C4-2B (cell line): ENCODE data around the gene CEP295NL.
"Not testable (repeated sequence)": the region's sequence is repeated elsewhere in the genome, so short reads cannot be mapped to it uniquely, and the experiment has no call there.

Experiments
- H3K27ac ChIP-seq: fragments of 450-650 bp; 2 replicates; pipeline ENCODE4 v1.5.1; 2017
- ZFX ChIP-seq: fragments of 450-650 bp; IDR thresholded peaks from 2 replicates; pipeline ENCODE4 v1.6.1; 2017
- TF ChIP-seq, protein P1 (sequence below): fragments of 450-650 bp; conservative IDR thresholded peaks from 2 replicates; pipeline ENCODE4 v1.5.1; 2017; ENCODE audit warnings: mild to moderate bottlenecking

CEP295NL gene

GRCh38 chr17:78872486-78872885 lies 30.5 kb downstream of the CEP295NL start:
- TF ChIP-seq, protein P1, sequence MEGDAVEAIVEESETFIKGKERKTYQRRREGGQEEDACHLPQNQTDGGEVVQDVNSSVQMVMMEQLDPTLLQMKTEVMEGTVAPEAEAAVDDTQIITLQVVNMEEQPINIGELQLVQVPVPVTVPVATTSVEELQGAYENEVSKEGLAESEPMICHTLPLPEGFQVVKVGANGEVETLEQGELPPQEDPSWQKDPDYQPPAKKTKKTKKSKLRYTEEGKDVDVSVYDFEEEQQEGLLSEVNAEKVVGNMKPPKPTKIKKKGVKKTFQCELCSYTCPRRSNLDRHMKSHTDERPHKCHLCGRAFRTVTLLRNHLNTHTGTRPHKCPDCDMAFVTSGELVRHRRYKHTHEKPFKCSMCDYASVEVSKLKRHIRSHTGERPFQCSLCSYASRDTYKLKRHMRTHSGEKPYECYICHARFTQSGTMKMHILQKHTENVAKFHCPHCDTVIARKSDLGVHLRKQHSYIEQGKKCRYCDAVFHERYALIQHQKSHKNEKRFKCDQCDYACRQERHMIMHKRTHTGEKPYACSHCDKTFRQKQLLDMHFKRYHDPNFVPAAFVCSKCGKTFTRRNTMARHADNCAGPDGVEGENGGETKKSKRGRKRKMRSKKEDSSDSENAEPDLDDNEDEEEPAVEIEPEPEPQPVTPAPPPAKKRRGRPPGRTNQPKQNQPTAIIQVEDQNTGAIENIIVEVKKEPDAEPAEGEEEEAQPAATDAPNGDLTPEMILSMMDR: no peak
- TF ChIP-seq ZFX: no peak

GRCh38 chr17:78870621-78871020 lies 32.4 kb downstream of the CEP295NL start:
- no peak overlapping the region for H3K27ac ChIP-seq
- TF ChIP-seq ZFX: no peak
- TF ChIP-seq, protein P1: no peak

More at GRCh38 chr17:78872486-78872885, 30.5 kb downstream of the CEP295NL start:
- H3K27ac ChIP-seq: peak overlapping the region; percentile 79

DNA sequence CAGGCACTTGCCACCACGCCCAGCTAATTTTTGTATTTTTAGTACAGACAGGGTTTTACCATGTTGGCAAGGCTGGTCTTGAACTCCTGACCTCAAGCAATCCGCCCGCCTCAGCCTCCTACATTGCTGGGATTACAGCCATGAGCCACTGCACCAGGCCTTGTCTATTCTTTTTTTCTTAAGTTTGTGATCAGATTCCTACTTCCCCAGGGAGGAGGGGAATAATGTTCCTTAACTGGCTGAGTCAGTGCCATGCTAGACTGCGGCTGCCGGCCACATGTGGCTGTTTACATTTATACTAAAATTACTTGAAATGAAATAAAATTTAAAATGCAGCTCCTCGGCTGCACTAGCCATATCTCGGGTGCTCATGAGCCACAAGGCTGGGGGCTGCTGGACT lies 34.6 kb downstream of the CEP295NL start:
- no peak overlapping the region for H3K27ac ChIP-seq
- TF ChIP-seq, protein P1: no peak
- TF ChIP-seq ZFX: no peak

DNA sequence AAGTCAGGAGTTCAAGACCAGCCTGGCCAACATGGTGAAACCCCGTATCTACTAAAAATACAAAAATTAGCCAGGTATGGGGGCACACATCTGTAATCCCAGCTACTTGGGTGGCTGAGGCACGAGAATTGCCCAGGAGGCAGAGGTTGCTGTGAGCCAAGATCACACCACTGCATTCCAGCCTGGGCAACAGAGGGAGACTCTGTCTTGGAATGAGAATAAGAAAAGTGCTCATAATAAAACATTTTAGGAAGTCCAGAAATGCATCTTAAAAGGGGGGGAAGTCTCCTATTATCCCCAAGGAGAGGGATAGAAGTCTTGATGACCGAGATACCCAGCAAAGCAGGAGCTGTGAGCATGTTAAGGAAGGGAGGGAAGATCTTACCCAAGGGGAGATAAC lies 36.0 kb downstream of the CEP295NL start:
- H3K27ac ChIP-seq: not testable (repeated sequence)

- no peak for TF ChIP-seq ZFX
- TF ChIP-seq, protein P1: peak; percentile 97
- H3K27ac ChIP-seq: no peak overlapping the region; the same call in 1 of the 2 replicates
Measured at GRCh38 chr17:78865682-78866390, 37.2 kb downstream of the CEP295NL start.

- no peak overlapping the region for H3K27ac ChIP-seq
- TF ChIP-seq, protein P1: no peak
- TF ChIP-seq ZFX: no peak
Measured at GRCh38 chr17:78864117-78864516, 38.9 kb downstream of the CEP295NL start.

DNA sequence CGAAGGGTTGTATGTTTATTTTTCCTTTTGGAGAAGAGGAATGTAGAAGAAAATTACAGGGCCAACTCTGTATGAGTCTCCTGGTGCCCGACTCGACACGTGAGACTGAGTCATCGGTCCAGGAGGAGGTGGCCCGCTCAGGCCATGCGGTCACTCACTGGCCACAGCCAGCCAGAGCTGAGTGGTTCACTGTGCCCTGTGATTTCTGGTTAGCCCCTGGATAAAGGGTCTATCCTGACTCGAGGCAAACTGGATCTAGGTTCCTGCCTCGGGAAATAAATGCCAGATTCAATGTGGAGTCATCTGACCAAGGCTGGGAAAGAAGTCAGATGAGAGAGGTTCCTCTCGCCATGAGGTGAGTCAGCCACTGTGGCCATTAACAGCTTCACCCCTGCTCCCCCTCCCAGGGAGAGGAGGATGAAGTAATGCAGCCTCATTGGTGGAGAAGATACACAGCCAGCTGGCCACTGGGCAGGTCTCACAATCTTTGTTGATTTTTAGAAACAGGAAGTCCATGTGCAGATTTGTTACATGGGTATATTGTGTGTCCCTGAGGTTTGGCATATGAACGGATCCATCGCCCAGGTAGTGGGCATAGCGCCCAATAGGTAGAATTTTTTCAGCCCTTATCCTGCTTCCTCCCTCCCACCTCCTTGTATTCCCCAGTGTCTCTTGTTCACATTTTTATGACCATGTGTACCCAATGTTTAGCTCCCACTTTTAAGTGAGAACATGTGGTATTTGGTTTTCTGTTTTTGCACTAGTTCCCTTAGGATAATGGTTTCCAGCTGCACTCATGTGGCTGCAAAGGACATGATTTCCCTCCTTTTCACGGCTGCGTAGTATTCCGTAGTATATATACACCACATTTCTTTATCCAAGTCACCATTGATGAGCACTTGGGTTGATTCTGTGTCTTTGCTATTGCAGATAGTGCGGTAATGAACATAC lies 40.7 kb downstream of the CEP295NL start:
- no peak for TF ChIP-seq ZFX
- TF ChIP-seq, protein P1: no peak

More for the DNA sequence above, 40.7 kb downstream of the CEP295NL start:
- no peak overlapping the region for H3K27ac ChIP-seq
